K562 treated with DMSO at 1 percent for 4 hours (cell line): ENCODE data around the gene SLC24A5. TPM values are rescaled to one million over a fixed set of nuclear protein-coding genes. Genes with fewer than 3 reads are reported as not detected.

Experiments
- total RNA-seq: library from RNA; unstranded; fragments of 300-600 nt; gene quantifications from 2 replicates; pipeline ENCODE4 v1.2.3, GENCODE V29; 2022; ENCODE audit not compliant: insufficient read depth

SLC24A5 gene
- not detected in 2 replicates for total RNA-seq

GRCh38 chr15:48120745-48121144, at the start of gene SLC24A5:
Gene SLC24A5, plus strand, starts transcription at chr15:48120990. Its CDS starts 55 bp downstream, at chr15:48121045.

DNA sequence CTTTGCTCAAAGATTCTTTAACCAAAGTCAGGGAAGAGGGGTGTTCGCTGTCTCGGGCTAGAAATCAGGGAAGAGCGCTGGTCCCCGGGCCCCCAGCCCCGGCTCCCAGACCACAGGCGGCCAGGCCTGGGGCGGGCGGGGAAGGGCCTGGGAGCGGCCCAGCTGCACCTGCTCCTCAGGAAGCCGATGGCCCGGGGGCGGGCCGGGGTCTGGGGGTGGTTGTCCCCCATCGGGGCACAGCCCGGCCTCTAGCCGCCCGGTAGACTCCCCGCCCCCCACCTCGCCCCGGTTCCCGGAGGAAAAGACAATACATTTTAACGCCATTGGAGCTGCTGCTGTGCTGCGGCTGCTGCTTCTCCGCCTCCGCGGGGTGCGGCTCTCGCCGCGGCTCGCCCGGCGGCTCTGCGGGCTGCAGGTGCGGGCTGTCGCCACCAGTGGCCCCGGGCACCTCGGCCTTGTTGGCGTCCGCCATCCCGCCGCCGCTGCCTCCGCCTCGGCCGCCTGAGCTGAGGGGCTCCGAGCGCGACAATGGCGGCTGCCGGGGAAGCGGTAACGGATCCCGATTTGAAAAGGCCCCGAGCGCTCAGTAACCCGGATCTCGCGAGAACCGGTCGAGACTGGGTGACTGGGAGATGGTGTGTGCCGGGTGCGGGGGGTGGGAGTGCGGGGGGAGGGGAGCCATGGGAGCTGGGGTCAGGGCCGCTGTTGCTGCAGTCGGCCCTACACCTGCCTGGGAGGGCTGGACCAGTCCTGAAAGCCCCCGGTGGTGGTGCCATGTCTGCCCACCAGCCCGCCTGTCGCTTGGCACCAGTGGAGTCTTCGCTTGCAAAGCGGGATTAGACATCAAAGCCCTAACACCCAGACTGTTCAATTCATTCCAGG, 57.2 kb downstream of the SLC24A5 start, which contains the start of gene MYEF2:
MYEF2 (minus strand) TSS at position 530 of the 882 bp plus-strand sequence; CDS start at position 472, 58 bp downstream.

DNA sequence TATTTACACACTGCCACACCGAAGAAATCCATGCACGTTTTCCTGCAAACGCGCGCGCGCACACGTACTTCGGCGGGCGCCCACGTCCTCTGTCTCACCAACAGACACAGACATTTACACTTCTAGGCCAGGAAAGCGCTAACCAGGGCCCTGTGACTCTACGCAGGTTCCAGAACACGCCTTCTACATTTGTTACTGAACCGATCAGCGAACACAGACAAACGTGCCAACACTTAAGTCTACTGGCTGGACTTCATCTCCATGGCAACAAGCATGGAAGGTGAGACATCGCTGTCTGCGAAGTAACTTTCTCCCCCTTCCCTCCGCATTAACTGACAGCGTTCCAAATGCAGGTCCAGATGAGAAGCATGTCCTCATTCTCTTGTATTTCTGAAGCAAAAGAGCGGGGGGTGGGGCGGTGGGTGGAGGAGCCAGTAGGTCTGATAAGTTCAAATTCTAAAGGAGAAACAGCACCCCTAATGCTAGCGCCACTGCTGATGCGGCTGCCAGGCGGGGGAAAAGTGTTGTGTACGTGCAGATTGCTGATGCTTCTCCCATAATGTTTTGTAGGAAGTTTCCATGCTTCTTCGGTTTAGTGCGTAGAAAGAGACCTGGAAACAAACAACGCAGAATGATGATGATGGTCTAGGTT, 70.9 kb downstream of the SLC24A5 start, which contains the start of gene CTXN2:
CTXN2 (plus strand) TSS at position 92 of the 652 bp plus-strand sequence. CDS start 9,636 bp downstream, outside the sequence.

Other genes with a start within 250 kb of the SLC24A5 start
- gene MYEF2, start 57.3 kb downstream of the SLC24A5 start, total RNA-seq = 1.5 TPM in 1 of 2 replicates, not detected in the other
- not detected in 2 replicates for gene CTXN2, start 70.7 kb downstream of the SLC24A5 start, total RNA-seq
- gene SLC12A1, start 85.3 kb downstream of the SLC24A5 start, total RNA-seq = not detected in 2 replicates
- gene DUT, start 210.4 kb downstream of the SLC24A5 start, total RNA-seq = 90.6 and 97.4 TPM in 2 replicates